Liver (tissue), 3 donors: ENCODE data around the gene ERFL.

Experiments used
- EGR1 ChIP-seq, 2 donors: IDR thresholded peaks; 2 replicates each; pipeline ENCODE4 v1.6.1; 2016 to 2018; ENCODE audit warnings: antibody characterized with exemption in 2 of 2, low read depth in 2 of 2
- FOXA1 ChIP-seq: IDR thresholded peaks from 2 replicates; pipeline ENCODE4 v1.6.1; 2016; ENCODE audit warnings: antibody characterized with exemption
- GABPA ChIP-seq, 2 donors: IDR thresholded peaks in 1 of 2; conservative IDR thresholded peaks in 1 of 2; 2 replicates each; pipeline ENCODE4 v1.6.1; 2016; ENCODE audit warnings: antibody characterized with exemption in 2 of 2, mild to moderate bottlenecking in 1 of 2, moderate library complexity in 1 of 2
- JUND ChIP-seq, 2 donors: IDR thresholded peaks; 2 replicates each; pipeline ENCODE4 v1.6.1; 2016; ENCODE audit warnings: antibody characterized with exemption in 2 of 2
- RAD21 ChIP-seq, 2 donors: IDR thresholded peaks; 2 replicates each; pipeline ENCODE4 v1.6.1; 2016; ENCODE audit warnings: antibody characterized with exemption in 2 of 2, mild to moderate bottlenecking in 2 of 2
- RXRA ChIP-seq, 2 donors: IDR thresholded peaks; 2 replicates each; pipeline ENCODE4 v1.6.1; 2017 to 2018; ENCODE audit warnings: antibody characterized with exemption in 2 of 2, mild to moderate bottlenecking in 1 of 2
- TAF1 ChIP-seq: conservative IDR thresholded peaks from 2 replicates; pipeline ENCODE4 v1.6.1; 2016; ENCODE audit warnings: antibody characterized with exemption, mild to moderate bottlenecking
- YY1 ChIP-seq: IDR thresholded peaks from 2 replicates; pipeline ENCODE4 v1.6.1; 2016; ENCODE audit warnings: antibody characterized with exemption, mild to moderate bottlenecking
- ZBTB33 ChIP-seq: IDR thresholded peaks from 2 replicates; pipeline ENCODE4 v1.6.1; 2016; ENCODE audit warnings: antibody characterized with exemption
- TF ChIP-seq, protein P1 (sequence below): fragments of 150-350 bp; IDR thresholded peaks from 2 replicates; pipeline ENCODE4 v1.5.1; 2017; ENCODE audit warnings: improper control_type of control experiment, low read depth, low read length; ENCODE audit not compliant: missing input control
- TF ChIP-seq, protein P2 (sequence below): IDR thresholded peaks from 2 replicates; pipeline ENCODE4 v1.6.1; 2016; ENCODE audit warnings: antibody characterized with exemption
- TF ChIP-seq, protein P3 (sequence below): IDR thresholded peaks from 2 replicates; pipeline ENCODE4 v1.6.1; 2016; ENCODE audit warnings: antibody characterized with exemption, mild to moderate bottlenecking
- donor health status: healthy.
- donor health status: healthy.

DNA sequence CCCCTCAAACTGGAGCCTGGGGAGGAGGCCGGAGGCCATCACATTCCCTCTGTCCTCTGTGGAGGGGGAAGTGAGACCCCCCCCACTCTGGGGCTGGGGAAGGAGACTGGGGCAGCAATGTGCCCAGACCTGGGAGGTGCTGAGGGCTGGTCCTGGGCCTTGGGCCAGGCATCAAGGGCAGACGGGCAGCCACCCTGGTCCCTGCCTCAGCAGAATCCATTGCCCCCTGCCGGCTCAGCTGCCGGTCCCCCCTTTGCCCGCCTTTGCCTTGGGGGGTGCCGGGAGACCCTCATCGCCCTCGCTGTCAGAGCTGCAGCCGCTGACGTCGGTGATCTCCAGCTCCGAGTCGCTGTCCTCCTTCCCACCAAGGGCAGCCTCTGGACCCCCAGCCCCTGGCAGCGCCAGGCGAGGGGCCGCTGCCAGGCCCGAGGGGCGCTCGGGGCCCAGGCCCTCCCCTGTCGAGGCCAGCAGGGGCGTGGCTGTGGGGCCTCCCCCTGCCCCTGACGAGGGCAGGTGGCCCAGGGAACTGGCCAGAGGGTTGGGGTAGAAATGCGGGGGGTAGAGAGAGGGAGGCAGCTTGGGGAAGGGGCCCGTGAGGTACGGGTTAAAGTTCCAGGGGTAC lies 20.1 kb downstream of the ERFL start:
- TF ChIP-seq, protein P1, sequence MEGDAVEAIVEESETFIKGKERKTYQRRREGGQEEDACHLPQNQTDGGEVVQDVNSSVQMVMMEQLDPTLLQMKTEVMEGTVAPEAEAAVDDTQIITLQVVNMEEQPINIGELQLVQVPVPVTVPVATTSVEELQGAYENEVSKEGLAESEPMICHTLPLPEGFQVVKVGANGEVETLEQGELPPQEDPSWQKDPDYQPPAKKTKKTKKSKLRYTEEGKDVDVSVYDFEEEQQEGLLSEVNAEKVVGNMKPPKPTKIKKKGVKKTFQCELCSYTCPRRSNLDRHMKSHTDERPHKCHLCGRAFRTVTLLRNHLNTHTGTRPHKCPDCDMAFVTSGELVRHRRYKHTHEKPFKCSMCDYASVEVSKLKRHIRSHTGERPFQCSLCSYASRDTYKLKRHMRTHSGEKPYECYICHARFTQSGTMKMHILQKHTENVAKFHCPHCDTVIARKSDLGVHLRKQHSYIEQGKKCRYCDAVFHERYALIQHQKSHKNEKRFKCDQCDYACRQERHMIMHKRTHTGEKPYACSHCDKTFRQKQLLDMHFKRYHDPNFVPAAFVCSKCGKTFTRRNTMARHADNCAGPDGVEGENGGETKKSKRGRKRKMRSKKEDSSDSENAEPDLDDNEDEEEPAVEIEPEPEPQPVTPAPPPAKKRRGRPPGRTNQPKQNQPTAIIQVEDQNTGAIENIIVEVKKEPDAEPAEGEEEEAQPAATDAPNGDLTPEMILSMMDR: no peak
- no peak for TF ChIP-seq YY1
- TF ChIP-seq, protein P2, sequence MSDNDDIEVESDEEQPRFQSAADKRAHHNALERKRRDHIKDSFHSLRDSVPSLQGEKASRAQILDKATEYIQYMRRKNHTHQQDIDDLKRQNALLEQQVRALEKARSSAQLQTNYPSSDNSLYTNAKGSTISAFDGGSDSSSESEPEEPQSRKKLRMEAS: no peak
- no peak for TF ChIP-seq RAD21 (IDR thresholded peaks at IDR 0.05)
- no peak for TF ChIP-seq ZBTB33
- TF ChIP-seq EGR1 (IDR thresholded peaks at IDR 0.05; ENCODE audit: low read depth in 2 of 2): no peak
- TF ChIP-seq TAF1: no peak
- no peak for TF ChIP-seq FOXA1
- TF ChIP-seq, protein P3, sequence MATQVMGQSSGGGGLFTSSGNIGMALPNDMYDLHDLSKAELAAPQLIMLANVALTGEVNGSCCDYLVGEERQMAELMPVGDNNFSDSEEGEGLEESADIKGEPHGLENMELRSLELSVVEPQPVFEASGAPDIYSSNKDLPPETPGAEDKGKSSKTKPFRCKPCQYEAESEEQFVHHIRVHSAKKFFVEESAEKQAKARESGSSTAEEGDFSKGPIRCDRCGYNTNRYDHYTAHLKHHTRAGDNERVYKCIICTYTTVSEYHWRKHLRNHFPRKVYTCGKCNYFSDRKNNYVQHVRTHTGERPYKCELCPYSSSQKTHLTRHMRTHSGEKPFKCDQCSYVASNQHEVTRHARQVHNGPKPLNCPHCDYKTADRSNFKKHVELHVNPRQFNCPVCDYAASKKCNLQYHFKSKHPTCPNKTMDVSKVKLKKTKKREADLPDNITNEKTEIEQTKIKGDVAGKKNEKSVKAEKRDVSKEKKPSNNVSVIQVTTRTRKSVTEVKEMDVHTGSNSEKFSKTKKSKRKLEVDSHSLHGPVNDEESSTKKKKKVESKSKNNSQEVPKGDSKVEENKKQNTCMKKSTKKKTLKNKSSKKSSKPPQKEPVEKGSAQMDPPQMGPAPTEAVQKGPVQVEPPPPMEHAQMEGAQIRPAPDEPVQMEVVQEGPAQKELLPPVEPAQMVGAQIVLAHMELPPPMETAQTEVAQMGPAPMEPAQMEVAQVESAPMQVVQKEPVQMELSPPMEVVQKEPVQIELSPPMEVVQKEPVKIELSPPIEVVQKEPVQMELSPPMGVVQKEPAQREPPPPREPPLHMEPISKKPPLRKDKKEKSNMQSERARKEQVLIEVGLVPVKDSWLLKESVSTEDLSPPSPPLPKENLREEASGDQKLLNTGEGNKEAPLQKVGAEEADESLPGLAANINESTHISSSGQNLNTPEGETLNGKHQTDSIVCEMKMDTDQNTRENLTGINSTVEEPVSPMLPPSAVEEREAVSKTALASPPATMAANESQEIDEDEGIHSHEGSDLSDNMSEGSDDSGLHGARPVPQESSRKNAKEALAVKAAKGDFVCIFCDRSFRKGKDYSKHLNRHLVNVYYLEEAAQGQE: no peak
- TF ChIP-seq RXRA (IDR thresholded peaks at IDR 0.05): no peak
- no peak for TF ChIP-seq JUND (IDR thresholded peaks at IDR 0.05)
- no peak for TF ChIP-seq GABPA (IDR thresholded peaks at IDR 0.05 in 1 of 2, conservative IDR thresholded peaks at IDR 0.05 in 1 of 2)
